GM18526 (cell line): ENCODE data around the gene ARHGAP15.

ENCODE experiments used
- POLR2A ChIP-seq: IDR thresholded peaks from 3 replicates; pipeline ENCODE4 v1.6.1; 2011; ENCODE audit not compliant: insufficient read length; ENCODE audit errors: extremely low read depth

ARHGAP15 gene

GRCh38 chr2:143397884-143398614 is 268.8 kb downstream of the ARHGAP15 start:
- no peak for TF ChIP-seq POLR2A

GRCh38 chr2:143398781-143399180 is 269.6 kb downstream of the ARHGAP15 start:
- no peak for TF ChIP-seq POLR2A

- TF ChIP-seq POLR2A: no peak
Observed at GRCh38 chr2:143399631-143400069, 270.4 kb downstream of the ARHGAP15 start.

GRCh38 chr2:143401861-143402260 is 272.6 kb downstream of the ARHGAP15 start:
- TF ChIP-seq POLR2A: no peak

GRCh38 chr2:143402451-143402850 is 273.2 kb downstream of the ARHGAP15 start:
- no peak for TF ChIP-seq POLR2A

GRCh38 chr2:143410082-143410897 is 281.1 kb downstream of the ARHGAP15 start:
- TF ChIP-seq POLR2A: no peak

- TF ChIP-seq POLR2A: no peak
Observed at GRCh38 chr2:143415571-143415970, 286.4 kb downstream of the ARHGAP15 start.

GRCh38 chr2:143417428-143417827 is 288.2 kb downstream of the ARHGAP15 start:
- TF ChIP-seq POLR2A: no peak

GRCh38 chr2:143420313-143420712 is 291.1 kb downstream of the ARHGAP15 start:
- TF ChIP-seq POLR2A: no peak

GRCh38 chr2:143422681-143423080 is 293.5 kb downstream of the ARHGAP15 start:
- TF ChIP-seq POLR2A: no peak

GRCh38 chr2:143425896-143426295 is 296.7 kb downstream of the ARHGAP15 start:
- TF ChIP-seq POLR2A: no peak

- no peak for TF ChIP-seq POLR2A
Observed at GRCh38 chr2:143426296-143426695, 297.1 kb downstream of the ARHGAP15 start.

- no peak for TF ChIP-seq POLR2A
Observed at GRCh38 chr2:143428700-143429099, 299.5 kb downstream of the ARHGAP15 start.

GRCh38 chr2:143429932-143430679 is 300.9 kb downstream of the ARHGAP15 start:
- TF ChIP-seq POLR2A: no peak

GRCh38 chr2:143431316-143431715 is 302.1 kb downstream of the ARHGAP15 start:
- no peak for TF ChIP-seq POLR2A
